PC-3 (cell line): ENCODE data around the gene IL17B. TPM values are rescaled to one million over a fixed set of nuclear protein-coding genes. Genes with fewer than 3 reads are reported as not detected.
"Not testable (repeated sequence)": the region's sequence is repeated elsewhere in the genome, so short reads cannot be mapped to it uniquely, and the experiment has no call there.

Source experiments
- ATAC-seq: fragments of 200-7000 bp; cut with Tn5 transposase; 2 replicates; pipeline ENCODE4 v1.9.1; 2020; ENCODE audit warnings: mild to moderate bottlenecking, moderate library complexity
- BruUV-seq: library from RNA; stranded (reverse); fragments of 400-500 nt; replicated peaks from 2 replicates; lab custom pipeline; 2021; lab: Mats Ljungman, UMichigan
- CTCF ChIA-PET: fragments of 300-600 bp; sonication (Branson Sonifier 250); formaldehyde crosslinking; loops from one replicate; lab custom pipeline; 2022; ENCODE audit warnings: antibody characterized with exemption; lab: Charles Lee
- POLR2A ChIA-PET: fragments of 300-600 bp; sonication (Branson Sonifier 250); formaldehyde crosslinking; loops from one replicate; lab custom pipeline; 2022; ENCODE audit warnings: antibody characterized with exemption; ENCODE audit not compliant: unreplicated experiment; lab: Charles Lee
- DNase-seq: peaks from one replicate; pipeline ENCODE4 v3.0.0-alpha.2; 2015
- H2AFZ ChIP-seq: fragments of 300-600 bp; sonication (generic); 2 replicates; pipeline ENCODE4 v1.6.0; 2016; ENCODE audit warnings: antibody characterized with exemption, low read length
- H3F3A ChIP-seq: fragments of 300-600 bp; sonication (generic); one replicate; pipeline ENCODE4 v1.6.0; 2017; ENCODE audit warnings: antibody characterized with exemption, low read length, control low read depth, mild to moderate bottlenecking; ENCODE audit not compliant: unreplicated experiment
- H3K27ac ChIP-seq: fragments of 300-600 bp; sonication (generic); 2 replicates; pipeline ENCODE4 v1.5.1; 2016; ENCODE audit warnings: mild to moderate bottlenecking, low read length
- H3K27me3 ChIP-seq: fragments of 300-600 bp; sonication (generic); 2 replicates; pipeline ENCODE4 v1.6.1; 2016; ENCODE audit warnings: low read length, mixed read lengths
- H3K36me3 ChIP-seq: fragments of 300-600 bp; sonication (generic); 2 replicates; pipeline ENCODE4 v1.6.1; 2016; ENCODE audit warnings: low read depth, mixed run types, low read length, mixed read lengths
- H3K4me1 ChIP-seq: fragments of 300-600 bp; sonication (generic); 2 replicates; pipeline ENCODE4 v1.5.1; 2016; ENCODE audit warnings: low read length; ENCODE audit not compliant: insufficient read depth
- H3K4me2 ChIP-seq: fragments of 300-600 bp; sonication (generic); 2 replicates; pipeline ENCODE4 v1.6.0; 2016; ENCODE audit warnings: low read length
- H3K4me3 ChIP-seq: fragments of 300-600 bp; sonication (generic); 2 replicates; pipeline ENCODE4 v1.5.1; 2016; ENCODE audit warnings: mild to moderate bottlenecking, low read length, mixed read lengths
- H3K79me2 ChIP-seq: fragments of 300-600 bp; sonication (generic); 2 replicates; pipeline ENCODE4 v1.6.1; 2017; ENCODE audit warnings: low read length, mixed read lengths
- H3K9ac ChIP-seq: fragments of 300-600 bp; sonication (generic); 2 replicates; pipeline ENCODE4 v1.6.0; 2016; ENCODE audit warnings: mild to moderate bottlenecking, low read length
- H3K9me2 ChIP-seq: fragments of 300-600 bp; sonication (generic); replicated peaks from 2 replicates; pipeline ENCODE4 v1.6.1; 2016; ENCODE audit warnings: mixed run types, low read length, mixed read lengths
- H3K9me3 ChIP-seq: fragments of 300-600 bp; sonication (generic); 2 replicates; pipeline ENCODE4 v1.6.1; 2016; ENCODE audit warnings: low read length, mixed read lengths
- H4K20me1 ChIP-seq: fragments of 300-600 bp; sonication (generic); 2 replicates; pipeline ENCODE4 v1.6.1; 2016; ENCODE audit warnings: low read length, mixed read lengths
- CTCF ChIP-seq: fragments of 300-600 bp; sonication (generic); conservative IDR thresholded peaks from 2 replicates; pipeline ENCODE4 v1.5.1; 2017; ENCODE audit warnings: antibody characterized with exemption, low read depth, mild to moderate bottlenecking, low read length
- EZH2 ChIP-seq: fragments of 300-600 bp; sonication (generic); IDR thresholded peaks from one replicate; pipeline ENCODE4 v1.6.1; 2017; ENCODE audit warnings: antibody characterized with exemption, mild to moderate bottlenecking, low read length; ENCODE audit not compliant: unreplicated experiment
- EZH2phosphoT487 ChIP-seq: fragments of 300-600 bp; sonication (generic); IDR thresholded peaks from 2 replicates; pipeline ENCODE4 v1.6.1; 2018; ENCODE audit warnings: mild to moderate bottlenecking, antibody characterized with exemption, low read length, borderline replicate concordance
- intact Hi-C: fragments of 100-400 bp; cut with micrococcal nuclease; formaldehyde crosslinking; loops from 2 replicates; pipeline ENCODE4 v1.9.0; 2023
- total RNA-seq: library from RNA; depleted of rRNA; stranded (reverse); fragments of >200 nt; gene quantifications from 2 replicates; pipeline ENCODE4 v1.2.3, GENCODE V29; 2014

The IL17B gene
- total RNA-seq, 1 experiment from 2014 or later, result not detected

DNA sequence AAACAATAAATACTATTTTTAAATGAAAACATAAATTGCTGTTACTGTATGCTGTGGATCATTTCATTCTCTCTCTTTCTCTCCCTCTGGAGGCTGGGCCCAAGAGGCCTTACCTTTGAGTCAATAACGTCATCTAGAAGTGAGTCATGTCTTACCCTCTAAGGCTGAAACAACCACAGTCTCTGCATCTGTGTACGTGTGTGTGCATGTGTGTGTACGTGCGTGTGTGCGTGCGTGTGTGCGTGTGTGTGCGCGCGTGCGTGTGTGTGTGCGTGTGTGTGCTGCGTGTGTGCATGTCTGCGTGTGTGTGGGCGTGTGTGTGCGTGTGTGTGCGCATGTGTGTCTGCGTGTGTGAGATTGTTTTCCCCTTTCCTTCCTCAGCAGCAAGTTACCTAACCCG is 13.6 kb upstream of the IL17B start:
- intact Hi-C loops, result no loop called here
- no peaks in the 10 kb centered on the region for H3K27me3 ChIP-seq
- TF ChIP-seq EZH2, result no peak
- no peak for TF ChIP-seq EZH2phosphoT487
- no peak for TF ChIP-seq CTCF
- ATAC-seq, result peak; percentile 93
- H4K20me1 ChIP-seq, result no peaks in the 10 kb centered on the region
- H3K4me3 ChIP-seq, result no peak overlapping the region
- H3K36me3 ChIP-seq, result no peaks in the 10 kb centered on the region
- no peaks in the 10 kb centered on the region for H3K9me3 ChIP-seq
- peaks cover 6% of the 10 kb centered on the region; the same call in 1 of the 2 replicates for H3K4me1 ChIP-seq
- no peak overlapping the region for H2AFZ ChIP-seq
- no peak overlapping the region for H3K4me2 ChIP-seq
- peak; percentile 72 for DNase-seq
- no peaks in the 10 kb centered on the region for H3F3A ChIP-seq
- no TSS peak for BruUV-seq
- no peaks in the 10 kb centered on the region for H3K9me2 ChIP-seq
- no peak overlapping the region for H3K27ac ChIP-seq
- H3K9ac ChIP-seq, result no peak overlapping the region
- ChIA-PET POLR2A (no interaction called here), CTCF (no interaction called here)
- H3K79me2 ChIP-seq, result no peaks in the 10 kb centered on the region

- Histone ChIP-seq H3K4me2 (no peak overlapping the region), H3F3A (no peaks in the 10 kb centered on the region), H3K36me3 (no peaks in the 10 kb centered on the region), H4K20me1 (no peaks in the 10 kb centered on the region), H2AFZ (no peak overlapping the region), H3K79me2 (no peaks in the 10 kb centered on the region), H3K4me3 (no peak overlapping the region), H3K27ac (no peak overlapping the region), H3K27me3 (no peaks in the 10 kb centered on the region), H3K9me2 (no peaks in the 10 kb centered on the region), H3K9me3 (no peaks in the 10 kb centered on the region), H3K9ac (no peak overlapping the region), H3K4me1 (peaks cover 6% of the 10 kb centered on the region; the same call in 1 of the 2 replicates)
- BruUV-seq, result no TSS peak
- CTCF ChIA-PET, result no interaction called here
- POLR2A ChIA-PET, result no interaction called here
- ATAC-seq (no peak), DNase-seq (no peak)
- intact Hi-C loops, result no loop called here
- no peak for TF ChIP-seq EZH2
- no peak for TF ChIP-seq CTCF
- no peak for TF ChIP-seq EZH2phosphoT487
Measured at GRCh38 chr5:149391524-149391923, 12.4 kb upstream of the IL17B start.

DNA sequence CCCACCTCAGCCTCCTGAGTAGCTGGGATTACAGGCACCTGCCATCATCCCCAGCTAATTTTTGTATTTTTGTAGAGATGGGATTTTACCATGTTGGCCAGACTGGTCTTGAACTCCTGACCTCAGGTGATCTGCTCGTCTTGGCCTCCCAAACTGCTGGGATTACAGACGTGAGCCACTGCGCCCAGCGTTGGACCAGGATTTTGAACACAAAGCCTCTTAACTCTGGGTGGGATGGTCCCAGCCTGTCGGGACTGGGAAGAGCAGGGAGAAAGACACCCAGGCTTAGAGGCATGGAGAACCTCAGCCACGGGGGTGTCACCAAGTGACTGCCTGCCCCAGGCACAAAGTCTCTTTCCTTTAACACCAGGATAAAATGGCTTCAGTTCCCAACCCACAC is 12.0 kb upstream of the IL17B start:
- DNase-seq, CTCF ChIA-PET, H3K27ac ChIP-seq, H3K4me1 ChIP-seq, H2AFZ ChIP-seq, H3K27me3 ChIP-seq, H3K9me3 ChIP-seq, H4K20me1 ChIP-seq, H3K36me3 ChIP-seq, POLR2A ChIA-PET, H3K9me2 ChIP-seq, ATAC-seq, H3K79me2 ChIP-seq, H3K4me3 ChIP-seq, H3K4me2 ChIP-seq, H3K9ac ChIP-seq, BruUV-seq, intact Hi-C loops, H3F3A ChIP-seq: not testable (repeated sequence)
